ENCODE measurements around the gene ZNF516.

The ZNF516 gene

GRCh38 chr18:76441668-76442412 is 53.2 kb downstream of the ZNF516 start:
- no peak for DNase-seq (ENCODE audit: low read depth in 3 of 3)

DNA sequence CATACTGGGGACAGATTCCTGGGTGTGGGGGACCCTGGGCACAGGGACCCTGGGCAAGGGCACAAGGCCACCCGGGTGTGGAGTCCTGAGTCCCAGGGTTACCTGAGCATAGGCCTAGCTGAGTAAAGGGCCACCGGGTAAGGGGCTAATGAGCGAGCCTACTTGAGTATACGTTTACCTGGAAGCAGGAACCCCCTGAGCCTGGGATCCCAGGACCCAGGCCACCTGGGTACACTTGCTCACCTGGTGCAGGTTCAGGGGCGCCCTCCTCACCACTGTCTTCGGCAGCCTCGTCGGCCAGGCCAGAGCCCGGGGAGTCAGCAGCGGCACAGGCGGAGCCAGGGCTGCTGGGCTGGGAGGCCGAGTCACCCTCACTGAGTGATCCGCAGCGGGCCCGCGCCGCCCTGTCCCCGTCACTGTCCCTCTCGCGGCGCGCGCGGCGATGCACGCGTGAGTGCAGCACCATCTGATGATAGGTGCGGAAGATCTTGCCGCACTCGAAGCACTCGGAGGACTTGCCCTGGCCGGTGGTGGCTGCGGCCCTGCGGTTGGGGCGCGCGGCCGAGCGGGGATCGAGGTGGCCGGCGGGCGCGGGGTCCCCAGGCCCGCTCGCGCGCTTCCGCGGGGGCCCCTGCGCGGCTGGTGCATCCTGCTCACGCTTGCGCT is 53.9 kb downstream of the ZNF516 start:
- DNase-seq (ENCODE audit: low read depth in 3 of 3), result no peak

GRCh38 chr18:76437910-76438309 is 57.1 kb downstream of the ZNF516 start:
- no peak for DNase-seq (ENCODE audit: low read depth in 3 of 3)

GRCh38 chr18:76437011-76437410 is 58.0 kb downstream of the ZNF516 start:
- DNase-seq (ENCODE audit: low read depth in 3 of 3), result no peak

DNA sequence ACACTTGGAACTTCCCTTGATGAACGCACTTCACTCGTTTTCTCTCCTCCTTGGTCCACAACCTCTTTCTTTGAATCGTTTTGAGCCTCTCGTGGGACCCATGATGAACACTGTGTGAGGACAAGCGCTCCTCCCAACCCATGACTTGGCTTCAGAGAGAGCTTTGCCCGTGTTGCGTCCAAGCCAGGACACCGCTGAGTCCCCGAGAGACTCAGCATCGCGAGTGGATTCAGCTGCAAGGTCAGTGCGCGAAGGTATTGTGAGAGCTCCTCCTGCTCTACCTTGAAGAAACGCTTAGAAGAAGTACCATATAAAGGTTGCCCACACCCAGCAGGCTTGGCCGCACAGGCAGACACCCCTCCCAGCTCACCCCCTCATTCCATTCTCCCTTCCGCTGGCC is 58.7 kb downstream of the ZNF516 start:
- no peak for DNase-seq (ENCODE audit: low read depth in 3 of 3)

- no peak for DNase-seq (ENCODE audit: low read depth in 3 of 3)
Observed at GRCh38 chr18:76435316-76435989, 59.6 kb downstream of the ZNF516 start.

GRCh38 chr18:76434452-76434851 is 60.6 kb downstream of the ZNF516 start:
- DNase-seq (ENCODE audit: low read depth in 3 of 3), result no peak

GRCh38 chr18:76433788-76434187 is 61.3 kb downstream of the ZNF516 start:
- DNase-seq (ENCODE audit: low read depth in 3 of 3), result no peak

- DNase-seq (ENCODE audit: low read depth in 3 of 3), result no peak
Observed at GRCh38 chr18:76432970-76433767, 61.9 kb downstream of the ZNF516 start.

DNA sequence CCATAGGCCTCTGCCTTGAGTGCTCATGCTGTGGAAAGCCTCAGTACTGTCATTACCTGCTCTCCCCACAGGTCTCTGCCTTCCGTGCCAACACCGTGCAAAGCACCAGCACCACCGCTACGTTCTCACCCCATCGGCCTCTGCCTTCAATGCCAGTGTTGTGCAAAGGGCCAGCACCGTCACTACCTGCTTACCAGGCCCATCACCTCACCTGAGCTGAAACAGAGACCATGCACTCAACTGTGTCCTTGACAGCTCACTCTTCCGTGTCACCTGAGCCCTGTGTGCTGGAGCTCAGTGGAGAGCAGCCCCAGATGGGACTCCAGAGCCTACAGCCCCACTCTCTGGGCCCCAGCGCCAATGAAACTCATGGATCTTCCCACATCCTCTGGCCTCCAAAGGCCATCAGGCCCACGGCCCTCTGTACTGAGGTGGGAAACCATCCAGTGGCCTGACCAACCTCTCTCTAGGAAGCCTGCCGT is 62.7 kb downstream of the ZNF516 start:
- DNase-seq (ENCODE audit: low read depth in 3 of 3), result no peak

DNA sequence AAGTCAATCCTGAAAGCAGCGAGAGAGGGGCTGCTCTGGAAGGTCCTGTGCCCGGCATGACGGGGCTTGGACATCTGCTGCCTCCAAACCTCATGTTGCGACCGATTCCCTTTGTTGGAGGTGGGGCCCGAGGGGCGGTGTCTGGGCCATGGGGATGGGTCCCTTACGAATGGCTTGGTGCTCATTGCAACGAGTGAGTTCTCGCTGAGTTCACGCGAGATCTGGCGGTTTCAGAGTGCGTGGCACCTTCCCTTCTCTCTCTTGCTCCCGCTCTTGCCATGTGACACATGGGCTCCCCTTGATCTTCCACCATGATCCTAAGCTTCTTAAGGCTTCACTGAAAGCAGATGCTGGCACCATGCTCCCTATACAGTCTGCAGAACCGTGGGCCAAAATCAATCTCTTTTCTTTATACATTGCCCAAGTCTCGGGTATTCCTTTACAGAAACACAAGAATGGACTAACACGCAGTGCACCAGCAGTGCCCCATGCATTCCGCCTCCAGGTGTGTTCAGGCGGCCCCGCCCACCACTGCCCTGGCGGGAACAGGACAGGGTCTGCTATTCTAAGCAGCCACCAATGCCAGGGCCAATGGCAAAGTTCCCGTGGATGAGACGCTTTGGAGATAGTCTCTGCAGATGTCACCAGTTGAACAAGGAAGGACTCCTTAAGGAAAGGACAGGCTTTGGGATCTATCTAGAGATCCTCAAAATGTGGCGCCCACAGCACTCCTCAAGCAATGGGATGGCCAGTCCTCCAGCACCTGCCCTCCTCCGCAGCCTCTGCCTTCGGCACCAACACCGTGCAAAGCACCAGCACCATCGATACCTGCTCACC is 63.4 kb downstream of the ZNF516 start:
- no peak for DNase-seq (ENCODE audit: low read depth in 3 of 3)

DNA sequence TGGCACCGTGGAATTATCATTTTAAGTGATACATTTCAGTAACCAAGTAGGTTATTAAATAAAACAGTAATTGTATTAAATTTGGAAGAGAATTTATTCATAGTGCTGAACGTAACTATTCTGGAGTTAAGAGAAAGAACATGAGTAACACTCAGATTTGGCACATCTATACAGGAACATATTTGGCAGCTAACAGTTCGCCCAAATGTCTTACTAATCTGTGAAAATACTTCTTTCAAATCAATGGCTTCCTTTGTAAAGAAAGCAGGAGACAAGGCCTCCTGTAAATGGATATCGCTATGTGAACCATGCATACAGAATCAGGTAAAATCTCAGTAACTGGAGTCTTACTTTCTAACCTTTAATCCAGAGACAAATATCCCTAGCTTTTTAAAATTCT is 64.4 kb downstream of the ZNF516 start:
- no peak for DNase-seq (ENCODE audit: low read depth in 3 of 3)

GRCh38 chr18:76429262-76430126 is 65.5 kb downstream of the ZNF516 start:
- no peak for DNase-seq (ENCODE audit: low read depth in 3 of 3)

DNA sequence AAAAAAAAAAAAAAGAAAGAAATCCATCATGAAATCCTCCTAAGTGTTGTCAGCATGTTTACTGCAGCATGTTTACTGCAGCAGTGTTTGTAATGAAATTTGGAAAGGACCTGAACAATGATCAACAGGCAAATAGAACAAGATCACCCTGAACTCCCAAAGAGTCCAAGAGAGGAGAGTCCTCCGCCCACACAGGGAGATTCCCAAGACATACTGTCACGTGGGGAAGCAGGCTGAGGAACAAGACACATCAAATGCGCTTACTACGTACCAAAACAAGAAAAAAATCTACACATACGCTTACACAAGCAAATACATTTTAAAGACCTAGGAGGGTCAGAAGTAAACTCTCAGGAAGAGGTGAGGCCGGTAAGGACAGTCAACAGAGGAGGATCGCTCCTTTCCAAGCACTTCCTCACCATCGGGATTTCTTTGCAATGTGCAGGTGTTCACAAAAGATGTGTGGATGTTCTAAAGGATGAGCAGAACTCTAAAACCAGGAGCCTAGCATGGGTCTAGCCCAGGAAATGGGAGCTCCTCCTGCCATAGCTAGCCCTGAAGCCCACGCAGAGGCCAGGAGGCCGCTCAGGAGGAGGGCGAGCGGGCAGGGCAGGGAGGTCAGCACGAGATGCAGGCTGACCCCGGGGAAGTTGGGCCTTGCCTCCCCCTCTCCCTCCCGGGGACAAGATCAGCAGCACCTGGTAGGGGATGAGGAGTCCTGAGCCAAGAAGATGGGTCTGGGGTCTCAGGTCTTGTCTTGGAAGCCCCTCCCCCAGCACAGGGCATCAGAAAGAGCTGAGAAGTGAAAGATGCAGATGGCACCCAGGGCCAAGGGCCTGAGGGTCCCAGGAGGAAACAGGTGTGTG is 66.4 kb downstream of the ZNF516 start:
- no peak for DNase-seq (ENCODE audit: low read depth in 3 of 3)

GRCh38 chr18:76426737-76427305 is 68.2 kb downstream of the ZNF516 start:
- DNase-seq (ENCODE audit: low read depth in 3 of 3), result no peak

GRCh38 chr18:76425146-76426131 is 69.6 kb downstream of the ZNF516 start:
- no peak for DNase-seq (ENCODE audit: low read depth in 3 of 3)

- no peak for DNase-seq (ENCODE audit: low read depth in 3 of 3)
Observed at GRCh38 chr18:76422838-76423237, 72.2 kb downstream of the ZNF516 start.

GRCh38 chr18:76422121-76422520 is 72.9 kb downstream of the ZNF516 start:
- no peak for DNase-seq (ENCODE audit: low read depth in 3 of 3)
